ENCODE results near the gene SYNDIG1L. TPM values are rescaled to one million over a fixed set of nuclear protein-coding genes. Genes with fewer than 3 reads are reported as not detected.

The SYNDIG1L gene
- total and polyA plus RNA-seq, 10 of the 15 experiments (the other 5 are each of a cell fraction or from before 2014, with no cell fraction given), result 0.04 TPM; not detected in 9

DNA sequence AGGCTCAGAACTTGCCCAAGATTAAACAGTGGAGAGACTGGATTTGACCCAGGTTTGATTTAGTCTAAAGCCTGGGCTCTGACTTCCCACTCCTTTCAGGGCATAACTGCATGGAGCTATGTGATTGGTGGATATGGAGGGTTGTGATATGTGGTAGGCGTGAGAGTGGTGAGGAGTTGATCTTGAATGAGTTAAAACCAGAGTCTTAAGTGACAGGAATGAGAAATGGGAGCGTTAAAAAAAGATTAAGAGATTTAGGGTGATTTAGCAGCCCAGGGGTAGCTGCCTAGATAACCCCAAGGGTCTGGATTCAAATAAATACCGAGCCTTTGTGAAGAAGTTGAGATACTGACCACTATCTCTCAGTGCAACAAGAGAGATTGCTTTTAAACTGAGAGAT is 8.4 kb downstream of the SYNDIG1L start:
- intact Hi-C loops (cut with micrococcal nuclease; ENCODE audit: unreplicated experiment) (no loop called here), in situ Hi-C loops (cut with MboI) (no loop called here)
- Histone ChIP-seq H2AFZ (ENCODE audit: control insufficient read depth, low read depth, low read length) (no peak overlapping the region), H3K4me1 (ENCODE audit: control insufficient read depth, insufficient read depth, low read length) (no peaks in the 10 kb centered on the region), H3K9ac (ENCODE audit: control insufficient read depth, insufficient read depth, low read length) (no peak overlapping the region), H3K27ac (ENCODE audit: control insufficient read depth, insufficient read depth) (no peak overlapping the region), H3K27me3 (replicated peaks in 1 of 2; ENCODE audit: control insufficient read depth in 2 of 2, insufficient read depth in 2 of 2, low read length in 1 of 2) (peaks cover 0 to 6% of the 10 kb centered on the region in 2 experiments; a peak in 2 of 4 replicates), H3K79me2 (ENCODE audit: control insufficient read depth, insufficient read depth, low read length) (no peaks in the 10 kb centered on the region), H3K36me3 (ENCODE audit: control insufficient read depth in 2 of 2, insufficient read depth in 2 of 2, low read length in 1 of 2) (no peaks in the 10 kb centered on the region), H3K9me3 (replicated peaks; ENCODE audit: control insufficient read depth, insufficient read depth, low read length) (no peaks in the 10 kb centered on the region), H3K4me2 (ENCODE audit: control insufficient read depth, insufficient read depth) (no peak overlapping the region), H4K20me1 (ENCODE audit: control insufficient read depth, insufficient read depth) (no peaks in the 10 kb centered on the region), H3K4me3 (no peak overlapping the region)
- DNase-seq (ENCODE audit: low read depth, low spot score) (no peak), ATAC-seq (no peak), FAIRE-seq (no peak)
- no TSS peak for BruUV-seq (replicated peaks)
- ChIA-PET POLR2A (no interaction called here), RAD21 (ENCODE audit: unreplicated experiment) (no interaction called here), CTCF (no interaction called here), SMC1A (ENCODE audit: uncharacterized antibody, unreplicated experiment) (no interaction called here)
- TF ChIP-seq ZBED1 (IDR thresholded peaks at IDR 0.05; ENCODE audit: borderline replicate concordance) (no peak), ZZZ3 (IDR thresholded peaks at IDR 0.05; ENCODE audit: control insufficient read depth, insufficient read length, low read depth) (no peak), PAX5 (IDR thresholded peaks at IDR 0.05; ENCODE audit: borderline replicate concordance, low read depth, low read length) (no peak), FOXK2 (IDR thresholded peaks at IDR 0.05) (no peak), SPI1 (IDR thresholded peaks at IDR 0.05; ENCODE audit: borderline replicate concordance, insufficient read depth, low read depth, low read length) (no peak), NRF1 (conservative IDR thresholded peaks at IDR 0.05; ENCODE audit: low read depth, low read length) (no peak), CHD4 (IDR thresholded peaks at IDR 0.05) (no peak), ETV6 (conservative IDR thresholded peaks at IDR 0.05 in 1 of 2, IDR thresholded peaks at IDR 0.05 in 1 of 2; ENCODE audit: borderline replicate concordance in 1 of 2, low read depth in 1 of 2) (no peak), NR2C1 (IDR thresholded peaks at IDR 0.05) (no peak), RB1 (IDR thresholded peaks at IDR 0.05; ENCODE audit: borderline replicate concordance) (no peak), TCF3 (IDR thresholded peaks at IDR 0.05; ENCODE audit: borderline replicate concordance, insufficient read depth, low read depth, low read length) (no peak)
- TF ChIP-seq, protein P1, sequence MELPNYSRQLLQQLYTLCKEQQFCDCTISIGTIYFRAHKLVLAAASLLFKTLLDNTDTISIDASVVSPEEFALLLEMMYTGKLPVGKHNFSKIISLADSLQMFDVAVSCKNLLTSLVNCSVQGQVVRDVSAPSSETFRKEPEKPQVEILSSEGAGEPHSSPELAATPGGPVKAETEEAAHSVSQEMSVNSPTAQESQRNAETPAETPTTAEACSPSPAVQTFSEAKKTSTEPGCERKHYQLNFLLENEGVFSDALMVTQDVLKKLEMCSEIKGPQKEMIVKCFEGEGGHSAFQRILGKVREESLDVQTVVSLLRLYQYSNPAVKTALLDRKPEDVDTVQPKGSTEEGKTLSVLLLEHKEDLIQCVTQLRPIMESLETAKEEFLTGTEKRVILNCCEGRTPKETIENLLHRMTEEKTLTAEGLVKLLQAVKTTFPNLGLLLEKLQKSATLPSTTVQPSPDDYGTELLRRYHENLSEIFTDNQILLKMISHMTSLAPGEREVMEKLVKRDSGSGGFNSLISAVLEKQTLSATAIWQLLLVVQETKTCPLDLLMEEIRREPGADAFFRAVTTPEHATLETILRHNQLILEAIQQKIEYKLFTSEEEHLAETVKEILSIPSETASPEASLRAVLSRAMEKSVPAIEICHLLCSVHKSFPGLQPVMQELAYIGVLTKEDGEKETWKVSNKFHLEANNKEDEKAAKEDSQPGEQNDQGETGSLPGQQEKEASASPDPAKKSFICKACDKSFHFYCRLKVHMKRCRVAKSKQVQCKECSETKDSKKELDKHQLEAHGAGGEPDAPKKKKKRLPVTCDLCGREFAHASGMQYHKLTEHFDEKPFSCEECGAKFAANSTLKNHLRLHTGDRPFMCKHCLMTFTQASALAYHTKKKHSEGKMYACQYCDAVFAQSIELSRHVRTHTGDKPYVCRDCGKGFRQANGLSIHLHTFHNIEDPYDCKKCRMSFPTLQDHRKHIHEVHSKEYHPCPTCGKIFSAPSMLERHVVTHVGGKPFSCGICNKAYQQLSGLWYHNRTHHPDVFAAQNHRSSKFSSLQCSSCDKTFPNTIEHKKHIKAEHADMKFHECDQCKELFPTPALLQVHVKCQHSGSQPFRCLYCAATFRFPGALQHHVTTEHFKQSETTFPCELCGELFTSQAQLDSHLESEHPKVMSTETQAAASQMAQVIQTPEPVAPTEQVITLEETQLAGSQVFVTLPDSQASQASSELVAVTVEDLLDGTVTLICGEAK (IDR thresholded peaks at IDR 0.05; ENCODE audit: borderline replicate concordance), result no peak
- TF ChIP-seq, protein P2, sequence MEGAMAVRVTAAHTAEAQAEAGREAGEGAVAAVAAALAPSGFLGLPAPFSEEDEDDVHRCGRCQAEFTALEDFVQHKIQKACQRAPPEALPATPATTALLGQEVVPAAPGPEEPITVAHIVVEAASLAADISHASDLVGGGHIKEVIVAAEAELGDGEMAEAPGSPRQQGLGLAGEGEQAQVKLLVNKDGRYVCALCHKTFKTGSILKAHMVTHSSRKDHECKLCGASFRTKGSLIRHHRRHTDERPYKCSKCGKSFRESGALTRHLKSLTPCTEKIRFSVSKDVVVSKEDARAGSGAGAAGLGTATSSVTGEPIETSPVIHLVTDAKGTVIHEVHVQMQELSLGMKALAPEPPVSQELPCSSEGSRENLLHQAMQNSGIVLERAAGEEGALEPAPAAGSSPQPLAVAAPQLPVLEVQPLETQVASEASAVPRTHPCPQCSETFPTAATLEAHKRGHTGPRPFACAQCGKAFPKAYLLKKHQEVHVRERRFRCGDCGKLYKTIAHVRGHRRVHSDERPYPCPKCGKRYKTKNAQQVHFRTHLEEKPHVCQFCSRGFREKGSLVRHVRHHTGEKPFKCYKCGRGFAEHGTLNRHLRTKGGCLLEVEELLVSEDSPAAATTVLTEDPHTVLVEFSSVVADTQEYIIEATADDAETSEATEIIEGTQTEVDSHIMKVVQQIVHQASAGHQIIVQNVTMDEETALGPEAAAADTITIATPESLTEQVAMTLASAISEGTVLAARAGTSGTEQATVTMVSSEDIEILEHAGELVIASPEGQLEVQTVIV (IDR thresholded peaks at IDR 0.05; ENCODE audit: borderline replicate concordance, partially characterized antibody), result no peak
- 0% methylated on average over 3 of the region's 3 CpGs for WGBS (ENCODE audit: insufficient coverage, insufficient replicate concordance, low lambda C conversion rate, missing lambda C conversion rate)

All from GM12878 (cell line).